ENCODE results near the gene WDR81.
"Not testable (repeated sequence)": the region's sequence is repeated elsewhere in the genome, so short reads cannot be mapped to it uniquely, and the experiment has no call there.

Gene WDR81

DNA sequence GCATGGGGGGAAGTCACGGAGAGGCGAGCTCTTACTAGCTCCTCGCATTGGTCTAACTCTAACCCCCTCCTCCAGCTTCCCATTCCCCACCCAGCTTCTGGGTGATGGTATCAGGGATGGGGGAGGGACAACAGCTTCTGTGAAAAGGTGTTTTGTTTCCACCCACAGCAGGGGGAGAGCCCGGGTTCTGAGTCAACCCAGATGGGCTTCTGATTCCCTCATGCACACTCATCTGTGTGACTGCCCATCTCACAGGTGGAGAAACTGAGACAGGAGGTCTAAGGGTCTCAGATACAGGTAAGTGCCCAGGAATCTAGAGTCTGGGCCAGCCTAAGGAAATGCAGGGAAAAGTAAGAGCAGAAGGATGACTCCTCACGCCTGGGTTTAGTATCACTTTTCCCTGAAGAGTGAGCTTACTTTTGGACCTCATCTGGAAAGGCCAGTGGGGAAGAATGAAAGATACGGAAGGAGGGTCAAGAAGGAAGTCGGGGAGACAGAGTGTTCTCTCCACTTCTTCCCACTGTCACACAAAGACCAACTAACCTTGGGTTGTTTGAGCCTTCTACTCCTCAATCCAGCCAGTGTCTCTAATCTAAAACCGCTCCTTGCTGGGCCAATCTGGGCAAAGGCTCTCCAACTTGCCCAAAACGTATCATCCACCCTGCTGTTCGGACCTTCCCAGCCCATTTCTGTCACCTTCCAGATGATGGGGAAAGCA lies 11.2 kb upstream of the WDR81 start:
- no peak for DNase-seq (ENCODE audit: low spot score)
- FAIRE-seq, result no peak

DNA sequence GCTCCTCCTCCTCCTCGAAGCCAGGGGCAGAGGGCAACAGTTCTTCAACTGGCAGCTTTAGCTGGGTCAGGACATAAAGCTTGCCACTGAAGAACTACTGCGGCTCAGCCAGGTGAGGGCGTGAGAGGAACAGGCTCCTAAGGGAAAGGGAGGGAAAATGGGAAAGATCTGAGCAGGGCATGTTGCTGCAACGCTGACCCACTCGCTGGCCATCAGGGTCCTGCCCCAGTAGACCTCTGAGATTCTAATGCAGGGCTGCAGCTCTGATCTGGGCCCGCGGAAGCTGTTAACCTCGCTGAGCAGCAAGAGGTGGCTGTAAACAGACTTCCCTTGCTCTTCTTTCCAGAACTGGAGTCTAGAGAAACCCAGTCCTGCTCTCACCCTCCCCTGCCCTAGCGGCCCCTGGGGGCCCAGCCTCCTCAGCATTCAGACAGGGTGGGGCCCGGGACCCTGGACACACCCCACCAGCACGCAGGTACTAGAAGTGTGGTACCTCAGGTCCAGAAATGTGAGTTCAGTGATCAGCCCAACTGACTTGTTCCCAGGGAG lies 10.6 kb upstream of the WDR81 start:
- FAIRE-seq (no peak), DNase-seq (ENCODE audit: low spot score) (peak; percentile 31)

DNA sequence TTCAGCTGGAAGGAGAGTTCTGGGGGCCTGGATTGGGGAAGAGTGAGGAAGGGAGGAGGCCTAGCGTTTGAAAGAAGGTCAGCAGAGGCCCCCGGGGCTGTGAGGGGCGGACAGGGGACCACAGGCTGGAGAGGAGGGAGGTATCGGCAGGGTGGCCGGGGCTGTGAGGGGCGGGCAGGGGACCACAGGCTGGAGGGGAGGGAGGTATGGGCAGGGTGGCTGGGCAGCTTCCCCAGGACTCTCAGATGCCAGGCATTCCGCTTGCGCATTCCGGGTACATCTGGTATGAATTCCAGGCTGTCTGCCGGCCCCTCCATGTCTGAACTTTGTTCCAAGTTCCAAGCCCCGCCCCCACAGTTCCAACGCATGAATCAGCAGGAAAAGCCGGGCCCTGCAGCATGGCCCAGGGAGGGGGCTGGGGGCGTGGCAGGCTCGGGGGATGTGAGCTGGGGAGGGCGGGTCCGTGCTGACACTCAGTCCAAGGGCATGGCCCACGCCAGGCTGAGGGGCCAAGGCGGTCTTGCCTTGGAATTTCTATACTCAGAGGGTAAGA lies 10.0 kb upstream of the WDR81 start:
- DNase-seq (ENCODE audit: low spot score) (peak; percentile 91), FAIRE-seq (peak; percentile 74)

DNA sequence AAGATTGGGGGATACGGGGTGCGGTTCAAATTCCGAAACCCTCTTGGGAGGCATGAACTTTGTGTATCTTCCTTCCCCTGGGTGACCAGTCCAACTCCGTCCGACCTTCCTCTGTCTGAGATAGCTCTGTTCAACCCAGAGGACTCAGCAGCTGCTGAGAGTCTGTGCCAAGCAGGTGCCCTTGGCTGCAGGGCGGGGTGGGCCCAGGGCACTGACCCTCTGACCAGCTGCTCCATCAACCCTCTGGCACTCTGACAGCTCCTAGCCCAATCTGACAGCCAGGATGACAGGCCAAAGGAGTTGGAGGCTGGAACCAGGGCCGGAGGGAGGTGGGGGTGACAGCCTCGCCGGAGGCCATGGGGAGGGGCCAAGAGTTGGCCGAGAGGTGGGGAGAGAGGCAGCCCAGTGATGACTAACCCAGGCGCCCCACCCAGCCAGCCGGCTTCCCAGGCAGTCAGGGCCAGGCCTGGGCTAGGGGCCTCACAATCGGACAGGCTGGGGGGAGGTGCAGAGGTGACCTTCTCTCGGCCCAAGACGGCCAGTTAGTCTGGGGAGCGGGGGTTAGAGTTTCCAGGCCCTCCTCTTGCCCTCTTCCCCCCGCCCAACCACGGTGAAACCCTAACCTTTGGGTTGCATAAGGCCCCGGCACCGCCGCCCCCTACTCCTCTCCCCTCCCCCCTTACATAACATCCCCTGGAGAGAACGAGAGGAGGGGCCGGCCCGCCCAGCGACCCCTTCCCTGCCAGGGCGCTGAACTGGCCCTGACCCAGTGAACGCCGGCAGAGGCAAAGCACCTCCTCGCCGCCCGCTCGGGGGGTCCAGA lies 9.3 kb upstream of the WDR81 start:
- FAIRE-seq, result no peak

GRCh38 chr17:1715803-1716075 lies 8.8 kb upstream of the WDR81 start:
- FAIRE-seq, result no peak
- DNase-seq (ENCODE audit: low spot score), result no peak

More for the DNA sequence above, 9.3 kb upstream of the WDR81 start:
- peak; percentile 80 for DNase-seq (ENCODE audit: low spot score)

DNA sequence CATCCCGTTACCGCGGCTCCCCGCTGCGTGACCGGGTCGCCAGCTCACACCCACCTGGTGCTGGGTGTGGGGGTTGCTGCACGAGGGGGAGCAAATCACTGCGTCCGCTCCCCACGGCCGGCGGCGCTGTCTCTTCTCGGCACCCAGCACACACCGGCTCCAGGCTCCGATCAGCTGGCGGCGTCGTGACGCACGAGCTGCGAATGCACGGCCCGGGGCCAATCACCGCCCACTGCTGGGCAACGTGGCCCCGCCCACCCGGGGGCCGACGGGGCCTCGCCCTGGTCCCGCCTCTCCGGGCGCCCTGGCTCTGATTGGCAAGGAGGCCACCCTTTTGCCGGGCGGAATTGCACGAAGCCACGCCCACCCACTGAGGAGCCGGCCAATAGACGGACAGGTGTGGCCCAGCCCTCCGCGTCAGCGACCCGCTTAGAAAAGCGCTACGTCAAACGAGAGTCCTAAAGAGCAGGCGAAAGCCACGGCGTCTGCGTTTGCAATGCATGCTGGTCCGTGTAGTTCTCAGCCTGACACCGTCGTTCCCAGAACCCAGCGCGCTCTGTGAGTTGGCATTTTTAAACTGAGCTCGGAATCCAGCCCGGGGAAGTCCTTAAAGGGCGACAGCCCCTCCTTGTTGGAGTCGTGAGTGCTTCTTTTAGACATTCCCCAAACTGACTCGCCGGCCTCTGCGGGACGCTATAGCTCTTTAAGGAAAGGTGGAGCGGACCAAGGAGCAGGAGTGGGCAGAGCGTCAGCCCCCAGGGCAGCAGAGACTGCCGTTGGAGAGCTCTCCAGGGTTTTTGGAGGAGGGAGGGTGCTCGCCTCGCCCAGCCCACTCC lies 8.2 kb upstream of the WDR81 start:
- FAIRE-seq (peak; percentile 90), DNase-seq (ENCODE audit: low spot score) (peak; percentile 99)

GRCh38 chr17:1716912-1717695 lies 7.4 kb upstream of the WDR81 start:
- peak; percentile 98 for DNase-seq (ENCODE audit: low spot score)
- FAIRE-seq, result peak; percentile 92

- DNase-seq (ENCODE audit: low spot score) (no peak), FAIRE-seq (no peak)
Measured at GRCh38 chr17:1718362-1719165, 5.9 kb upstream of the WDR81 start.

DNA sequence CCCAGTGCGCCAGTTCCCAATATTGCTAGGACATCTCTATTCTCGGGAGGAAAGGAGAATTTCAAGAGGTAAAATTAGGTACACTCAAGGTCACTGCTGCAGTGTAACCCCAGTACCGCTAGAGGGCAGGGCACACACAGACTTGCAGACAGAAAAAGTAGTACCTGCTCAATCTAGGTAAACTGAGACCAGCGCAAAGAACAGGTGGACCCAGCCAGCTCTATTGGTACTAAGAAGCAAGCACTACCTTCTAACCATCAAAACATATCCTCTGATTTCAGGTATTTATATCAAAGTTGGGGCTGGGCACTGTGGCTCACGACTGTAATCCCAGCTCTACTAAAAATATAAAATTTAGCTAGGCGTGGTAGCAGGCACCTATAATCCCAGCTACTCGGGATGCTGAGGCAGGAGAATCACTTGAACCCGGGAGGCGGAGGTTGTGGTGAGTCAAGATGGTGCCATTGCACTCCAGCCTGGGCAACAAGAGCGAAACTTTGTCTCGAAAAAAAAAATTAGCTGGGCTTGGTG lies 3.6 kb upstream of the WDR81 start:
- FAIRE-seq (no peak), DNase-seq (ENCODE audit: low spot score) (peak; percentile 19)

DNA sequence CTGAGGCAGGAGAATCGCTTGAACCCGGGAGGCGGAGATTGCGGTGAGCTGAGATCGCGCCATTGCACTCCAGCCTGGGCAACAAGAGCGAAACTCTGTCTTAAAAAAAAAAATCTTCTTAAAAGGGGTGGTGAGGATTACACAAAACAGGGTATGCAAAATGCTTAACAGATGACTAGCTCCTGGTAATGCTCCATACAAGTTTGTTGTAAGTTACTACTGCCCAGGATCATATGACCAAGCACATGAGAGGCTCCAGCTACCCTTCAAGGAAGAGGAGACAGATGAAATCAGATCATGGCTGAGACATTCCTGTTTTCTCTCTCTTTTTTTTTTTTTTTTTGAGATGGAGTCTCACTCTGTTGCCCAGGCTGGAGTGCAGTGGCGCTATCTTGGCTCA lies 2.5 kb upstream of the WDR81 start:
- DNase-seq (ENCODE audit: low spot score); FAIRE-seq: not testable (repeated sequence)

DNA sequence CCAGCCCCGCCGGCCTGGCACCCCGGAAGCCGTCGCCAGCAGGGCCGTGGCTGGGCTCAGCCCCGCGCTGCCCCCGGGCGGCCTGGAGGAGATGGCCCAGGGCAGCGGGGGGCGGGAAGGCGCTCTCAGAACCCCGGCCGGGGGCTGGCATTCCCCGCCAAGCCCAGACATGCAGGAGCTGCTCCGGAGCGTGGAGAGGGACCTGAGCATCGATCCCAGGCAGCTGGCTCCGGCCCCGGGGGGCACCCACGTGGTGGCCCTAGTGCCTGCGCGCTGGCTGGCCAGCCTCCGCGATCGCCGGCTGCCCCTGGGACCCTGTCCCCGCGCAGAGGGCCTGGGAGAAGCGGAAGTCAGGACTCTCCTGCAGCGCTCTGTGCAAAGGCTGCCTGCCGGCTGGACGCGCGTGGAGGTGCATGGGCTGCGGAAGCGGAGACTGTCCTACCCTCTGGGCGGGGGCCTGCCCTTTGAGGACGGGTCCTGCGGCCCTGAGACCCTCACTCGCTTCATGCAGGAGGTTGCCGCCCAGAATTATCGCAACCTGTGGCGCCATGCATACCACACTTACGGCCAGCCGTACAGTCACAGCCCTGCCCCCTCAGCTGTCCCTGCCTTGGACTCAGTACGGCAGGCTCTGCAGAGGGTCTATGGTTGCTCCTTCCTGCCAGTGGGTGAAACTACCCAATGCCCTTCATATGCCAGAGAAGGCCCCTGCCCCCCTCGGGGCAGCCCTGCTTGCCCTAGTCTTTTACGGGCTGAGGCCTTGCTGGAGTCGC lies 551 bp downstream of the WDR81 start:
- no peak for FAIRE-seq
- DNase-seq (ENCODE audit: low spot score), result no peak

GRCh38 chr17:1725642-1726511 lies 1.4 kb downstream of the WDR81 start:
- FAIRE-seq (no peak), DNase-seq (ENCODE audit: low spot score) (no peak)

DNA sequence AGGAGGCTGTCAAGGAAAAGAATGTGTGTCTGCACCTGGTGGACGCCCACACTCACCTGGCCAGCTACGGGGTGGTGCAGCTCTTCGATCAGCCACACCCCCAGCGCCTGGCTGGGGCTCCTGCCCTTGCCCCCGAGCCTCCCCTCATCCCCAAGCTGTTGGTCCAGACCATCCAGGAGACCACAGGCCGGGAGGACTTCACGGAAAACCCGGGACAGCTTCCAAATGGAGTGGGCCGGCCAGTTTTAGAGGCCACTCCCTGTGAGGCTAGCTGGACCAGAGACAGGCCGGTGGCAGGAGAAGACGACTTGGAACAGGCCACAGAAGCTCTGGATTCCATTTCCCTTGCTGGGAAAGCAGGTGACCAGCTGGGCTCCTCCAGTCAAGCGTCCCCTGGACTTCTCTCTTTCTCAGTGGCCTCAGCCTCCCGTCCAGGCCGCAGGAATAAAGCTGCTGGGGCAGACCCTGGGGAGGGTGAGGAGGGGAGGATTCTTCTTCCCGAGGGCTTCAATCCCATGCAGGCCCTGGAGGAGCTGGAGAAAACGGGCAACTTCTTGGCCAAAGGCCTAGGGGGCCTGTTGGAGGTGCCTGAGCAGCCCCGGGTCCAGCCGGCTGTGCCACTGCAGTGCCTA lies 2.2 kb downstream of the WDR81 start:
- no peak for DNase-seq (ENCODE audit: low spot score)
- FAIRE-seq, result no peak

GRCh38 chr17:1727258-1727789 lies 2.8 kb downstream of the WDR81 start:
- FAIRE-seq (no peak), DNase-seq (ENCODE audit: low spot score) (no peak)

GRCh38 chr17:1727876-1728630 lies 3.5 kb downstream of the WDR81 start:
- FAIRE-seq (no peak), DNase-seq (ENCODE audit: low spot score) (no peak)

GRCh38 chr17:1729966-1730325 lies 5.4 kb downstream of the WDR81 start:
- FAIRE-seq (no peak), DNase-seq (ENCODE audit: low spot score) (no peak)
